Sigmoid colon (tissue), 7 donors: ENCODE results near the gene ATP2B2. TPM values are rescaled to one million over a fixed set of nuclear protein-coding genes. Genes with fewer than 3 reads are reported as not detected.

Source experiments
- DNase-seq: peaks from one replicate; pipeline ENCODE4 v3.0.0-alpha.2; 2019
- H3K27ac ChIP-seq, 4 donors: fragments of 200-600 bp; sonication (generic); one replicate each; pipeline ENCODE4 v1.5.1; 2016 to 2019; ENCODE audit warnings: mild to moderate bottlenecking in 1 of 4
- H3K27me3 ChIP-seq, 3 donors: fragments of 200-600 bp; sonication (generic); one replicate each; pipeline ENCODE4 v1.5.1; 2019; ENCODE audit warnings: mild to moderate bottlenecking in 1 of 3
- H3K36me3 ChIP-seq, 4 donors: fragments of 200-600 bp; sonication (generic); one replicate each; pipeline ENCODE4 v1.5.1; 2016 to 2019
- H3K4me1 ChIP-seq, 4 donors: fragments of 200-600 bp; sonication (generic); one replicate each; pipeline ENCODE4 v1.5.1; 2017 to 2019
- H3K4me3 ChIP-seq, 4 donors: fragments of 200-600 bp; sonication (generic); one replicate each; pipeline ENCODE4 v1.5.1; 2017 to 2019; ENCODE audit warnings: mild to moderate bottlenecking in 2 of 4, moderate library complexity in 1 of 4
- H3K9me3 ChIP-seq, 4 donors: fragments of 200-600 bp in 3 of 4; sonication (generic) in 3 of 4; one replicate each; pipeline versions ENCODE4 v1.5.1 to v1.6.1; 2013 to 2019
- EP300 ChIP-seq, 4 donors: sonication (generic); formaldehyde crosslinking; IDR thresholded peaks; one replicate each; pipeline ENCODE4 v1.6.1; 2017; ENCODE audit warnings: antibody characterized with exemption in 4 of 4
- POLR2A ChIP-seq, 2 donors: fragments of 450-650 bp; IDR thresholded peaks; one replicate each; pipeline ENCODE4 v1.6.1; 2016; ENCODE audit warnings: antibody characterized with exemption in 2 of 2, mild to moderate bottlenecking in 2 of 2, moderate library complexity in 2 of 2
- POLR2AphosphoS5 ChIP-seq, 4 donors: sonication (generic); formaldehyde crosslinking; IDR thresholded peaks; one replicate each; pipeline ENCODE4 v1.6.1; 2017; ENCODE audit warnings: antibody characterized with exemption in 4 of 4
- WGBS, 2 donors: extraction: QIAGEN DNeasy Blood & Tissue Kit; methylation state at CpG; one replicate each; pipeline ENCODE4 v1.1.7; 2013; 5-methylcytosine and 5-hydroxymethylcytosine counted together
- intact Hi-C: fragments of 100-400 bp; cut with DNase I; formaldehyde crosslinking; loops from one replicate; pipeline ENCODE4 v1.15.1; 2023
- polyA plus RNA-seq, 3 donors: library from polyadenylated mRNA; stranded (reverse); fragments of 200-250 nt; gene quantifications; one replicate each; pipeline ENCODE4 v1.2.3, GENCODE V29; 2013
- total RNA-seq, 4 donors: library from RNA; depleted of rRNA; stranded (reverse); fragments of >200 nt; gene quantifications; one replicate each; pipeline ENCODE4 v1.1.0, GENCODE V29; 2016
- TF ChIP-seq, protein P1 (sequence below), 4 experiments: fragments of 450-650 bp in 3 of 4; fragments of 200-600 bp in 1 of 4; IDR thresholded peaks; one replicate each; pipeline ENCODE4 v1.5.1; 2016 to 2019; ENCODE audit warnings: antibody characterized with exemption in 4 of 4, mild to moderate bottlenecking in 3 of 4, moderate library complexity in 2 of 4
- donor health status: healthy with polysubstance abuse.
- donor health status: Bipolar disorder and iron deficiency.
- donor health status: healthy.

ATP2B2 gene
- total and polyA plus RNA-seq, 7 donors: under 0.01 to 0.83 (median 0.23) TPM; not detected in 3

DNA sequence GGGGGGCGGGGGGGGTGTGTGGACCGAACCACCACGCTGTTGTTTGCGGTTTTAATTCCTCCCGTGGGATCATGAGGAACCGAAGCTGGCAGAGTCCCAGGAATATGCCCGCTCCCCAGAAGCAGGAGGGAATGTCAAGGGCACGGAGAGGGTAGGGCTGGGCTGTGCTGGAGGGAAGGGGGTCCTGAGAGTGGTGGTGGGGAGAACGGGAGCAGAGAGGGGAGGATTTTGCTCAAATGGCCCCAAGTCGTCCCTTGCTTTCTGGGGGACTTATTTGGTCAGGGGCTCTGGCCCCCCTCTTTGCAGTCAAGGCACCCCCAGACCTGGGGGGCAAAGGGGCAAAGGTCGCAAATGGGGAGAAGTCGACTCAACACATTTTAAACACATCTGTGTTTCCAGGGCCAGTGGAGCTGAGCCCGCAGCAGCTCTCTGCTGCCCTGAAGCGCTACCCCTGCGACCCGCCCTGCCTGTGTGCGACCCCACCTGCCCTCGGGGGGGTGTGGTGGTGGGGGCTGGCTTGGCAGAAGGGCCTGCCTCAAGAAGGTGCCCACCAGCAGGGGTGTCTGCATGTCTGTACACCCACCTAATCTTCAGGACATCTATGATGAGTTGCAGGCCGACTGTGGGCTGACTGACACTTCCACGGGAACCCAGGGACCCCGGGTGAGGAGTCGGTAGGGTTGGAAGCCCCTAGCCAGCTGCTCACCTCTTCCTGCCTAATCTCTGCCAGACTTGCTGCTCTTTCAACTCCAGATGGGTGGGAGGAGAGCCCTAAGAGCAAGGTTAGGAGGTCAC, 602 bp upstream of the ATP2B2 start:
- Histone ChIP-seq H3K27me3 (peaks cover 6 to 43% (median 31%) of the 10 kb centered on the region in 3 donors), H3K4me3 (peak overlapping the region in 3 of 4 donors; percentile 25 to 44 (median 27)), H3K36me3 (no peaks in the 10 kb centered on the region), H3K4me1 (peaks cover 0 to 13% (median 11%) of the 10 kb centered on the region in 4 donors), H3K27ac (no peak overlapping the region), H3K9me3 (no peaks in the 10 kb centered on the region)
- intact Hi-C loops: no loop called here
- DNase-seq: no peak
- TF ChIP-seq, protein P1, sequence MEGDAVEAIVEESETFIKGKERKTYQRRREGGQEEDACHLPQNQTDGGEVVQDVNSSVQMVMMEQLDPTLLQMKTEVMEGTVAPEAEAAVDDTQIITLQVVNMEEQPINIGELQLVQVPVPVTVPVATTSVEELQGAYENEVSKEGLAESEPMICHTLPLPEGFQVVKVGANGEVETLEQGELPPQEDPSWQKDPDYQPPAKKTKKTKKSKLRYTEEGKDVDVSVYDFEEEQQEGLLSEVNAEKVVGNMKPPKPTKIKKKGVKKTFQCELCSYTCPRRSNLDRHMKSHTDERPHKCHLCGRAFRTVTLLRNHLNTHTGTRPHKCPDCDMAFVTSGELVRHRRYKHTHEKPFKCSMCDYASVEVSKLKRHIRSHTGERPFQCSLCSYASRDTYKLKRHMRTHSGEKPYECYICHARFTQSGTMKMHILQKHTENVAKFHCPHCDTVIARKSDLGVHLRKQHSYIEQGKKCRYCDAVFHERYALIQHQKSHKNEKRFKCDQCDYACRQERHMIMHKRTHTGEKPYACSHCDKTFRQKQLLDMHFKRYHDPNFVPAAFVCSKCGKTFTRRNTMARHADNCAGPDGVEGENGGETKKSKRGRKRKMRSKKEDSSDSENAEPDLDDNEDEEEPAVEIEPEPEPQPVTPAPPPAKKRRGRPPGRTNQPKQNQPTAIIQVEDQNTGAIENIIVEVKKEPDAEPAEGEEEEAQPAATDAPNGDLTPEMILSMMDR (IDR thresholded peaks at IDR 0.05): no peak
- no peak for TF ChIP-seq EP300 (IDR thresholded peaks at IDR 0.05)
- no peak for TF ChIP-seq POLR2A (IDR thresholded peaks at IDR 0.05)
- TF ChIP-seq POLR2AphosphoS5 (IDR thresholded peaks at IDR 0.05): no peak
- 25 to 35% methylated on average over 22 of the region's 22 CpGs for WGBS, 2 donors

DNA sequence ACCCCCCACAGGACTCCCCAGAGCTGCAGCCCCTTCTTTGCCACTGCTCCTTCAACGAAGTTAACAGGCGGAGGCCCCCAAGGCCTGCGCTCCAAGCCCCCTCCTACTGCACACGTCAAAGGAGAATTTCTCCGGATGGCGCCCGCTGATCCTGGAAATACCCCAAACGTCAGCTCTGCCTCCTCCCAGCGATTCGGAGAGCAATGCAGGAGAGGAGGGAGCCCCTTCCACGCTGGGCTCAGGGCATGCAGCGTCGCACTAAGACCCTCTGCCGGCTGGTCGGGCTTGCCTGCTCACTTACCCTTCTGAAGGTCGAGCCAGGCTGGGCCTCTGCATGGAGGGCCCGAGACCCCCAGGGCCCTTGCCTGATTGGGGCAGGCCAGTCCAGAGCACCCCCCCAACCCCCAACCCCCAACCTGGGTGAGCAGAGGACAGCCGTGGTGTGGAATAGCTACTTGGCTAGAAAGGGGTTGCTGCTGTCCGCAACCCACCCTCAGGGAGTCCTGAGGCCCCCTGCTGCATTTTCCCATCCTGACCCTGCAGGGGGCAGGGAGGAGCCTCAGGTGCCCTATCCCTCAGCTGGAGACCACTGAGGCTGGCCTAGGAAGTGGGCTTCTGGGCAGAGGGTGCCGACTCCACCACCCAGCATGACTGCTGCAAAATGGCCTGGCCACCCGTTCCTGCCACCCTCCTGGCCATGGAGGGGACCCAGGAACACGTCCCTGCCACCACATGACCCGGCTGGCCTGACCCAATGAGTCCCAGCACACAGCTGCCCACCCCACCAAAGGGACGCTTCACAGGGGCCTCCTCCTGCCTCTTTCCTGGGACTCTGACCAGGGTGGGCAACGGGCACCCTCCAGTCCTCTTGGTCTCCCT, 976 bp downstream of the ATP2B2 start:
- no peaks in the 10 kb centered on the region for H3K36me3 ChIP-seq
- intact Hi-C loops: no loop called here
- no peaks in the 10 kb centered on the region for H3K9me3 ChIP-seq
- no peak overlapping the region for H3K4me3 ChIP-seq
- 61 to 64% methylated on average over 25 of the region's 25 CpGs for WGBS, 2 donors
- no peak overlapping the region for H3K27ac ChIP-seq
- H3K4me1 ChIP-seq: peaks cover 0 to 13% (median 11%) of the 10 kb centered on the region in 4 donors
- peaks cover 6 to 43% (median 31%) of the 10 kb centered on the region in 3 donors for H3K27me3 ChIP-seq
- TF ChIP-seq POLR2A (IDR thresholded peaks at IDR 0.05): no peak
- no peak for TF ChIP-seq EP300 (IDR thresholded peaks at IDR 0.05)
- TF ChIP-seq, protein P1 (IDR thresholded peaks at IDR 0.05): no peak
- TF ChIP-seq POLR2AphosphoS5 (IDR thresholded peaks at IDR 0.05): no peak
- no peak for DNase-seq

DNA sequence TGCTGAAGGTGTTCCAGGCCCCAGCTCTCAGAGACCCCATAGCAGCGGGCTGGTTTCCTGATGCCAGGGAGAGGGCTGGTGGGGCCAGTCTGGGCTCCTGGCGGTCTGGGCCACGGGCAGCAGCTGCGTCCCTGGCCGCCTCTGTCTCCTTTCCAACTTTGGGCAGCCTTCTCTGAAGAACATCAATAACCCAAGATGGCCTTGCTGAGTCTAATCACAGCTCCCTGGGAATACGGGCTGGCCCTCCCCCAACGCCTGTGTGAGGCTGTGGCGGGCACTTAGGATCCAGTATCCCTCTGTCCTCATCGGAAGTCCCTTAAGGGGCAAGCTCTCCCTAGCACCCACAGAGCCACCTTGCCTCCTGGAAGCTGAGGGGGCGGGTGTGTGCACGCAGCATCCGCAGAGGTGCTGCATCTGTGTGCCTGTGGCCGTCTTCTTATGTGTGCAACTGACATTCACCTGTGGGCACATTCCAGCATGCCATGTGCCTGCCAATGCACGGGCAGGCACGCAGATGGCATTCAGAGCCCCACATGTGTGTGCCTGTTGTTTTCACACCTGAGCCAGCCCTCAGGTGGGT, 2.1 kb downstream of the ATP2B2 start:
- no peak overlapping the region for H3K27ac ChIP-seq
- peaks cover 6 to 43% (median 31%) of the 10 kb centered on the region in 3 donors for H3K27me3 ChIP-seq
- WGBS, 2 donors: 65 to 82% methylated on average over 15 of the region's 15 CpGs
- TF ChIP-seq EP300 (IDR thresholded peaks at IDR 0.05): no peak
- no peak for TF ChIP-seq POLR2A (IDR thresholded peaks at IDR 0.05)
- TF ChIP-seq POLR2AphosphoS5 (IDR thresholded peaks at IDR 0.05): no peak
- TF ChIP-seq, protein P1 (IDR thresholded peaks at IDR 0.05): no peak
- DNase-seq: no peak
- intact Hi-C loops: no loop called here
- H3K4me1 ChIP-seq: peaks cover 0 to 13% (median 11%) of the 10 kb centered on the region in 4 donors
- H3K9me3 ChIP-seq: no peaks in the 10 kb centered on the region
- H3K4me3 ChIP-seq: no peak overlapping the region
- no peaks in the 10 kb centered on the region for H3K36me3 ChIP-seq

DNA sequence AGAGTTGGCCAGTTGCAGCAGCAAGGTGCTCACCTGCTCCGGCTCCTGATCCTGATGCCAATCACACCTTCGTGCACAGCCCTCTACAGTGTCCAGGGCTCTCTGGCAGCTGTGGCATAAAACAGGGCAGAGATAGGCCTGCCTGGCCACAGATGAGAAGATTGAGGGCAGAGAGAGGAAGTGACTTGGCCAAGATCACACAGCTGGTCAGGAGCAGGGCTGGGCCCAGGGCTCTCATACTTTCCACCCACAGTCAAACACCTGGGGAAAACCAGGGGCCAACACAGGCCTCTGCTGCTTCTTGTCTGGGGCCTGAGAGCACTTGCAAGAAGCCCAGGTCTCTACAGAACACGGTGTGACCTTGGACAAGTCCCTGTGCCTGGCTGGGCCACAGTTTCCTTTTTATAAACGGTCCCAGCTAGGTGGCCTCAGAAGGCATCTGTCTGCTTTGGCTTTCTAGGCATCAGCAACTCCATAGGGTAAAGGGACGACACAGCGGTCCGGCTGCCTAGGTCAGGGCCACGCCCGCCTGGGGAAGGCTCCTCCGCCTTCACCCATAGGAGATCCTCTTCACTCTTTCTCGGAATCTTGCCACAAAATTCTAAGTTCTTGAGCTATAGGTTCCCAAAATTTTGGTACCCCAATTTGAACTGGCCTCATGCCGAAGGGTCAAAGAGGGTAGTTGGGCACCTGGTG, 3.1 kb downstream of the ATP2B2 start:
- Histone ChIP-seq H3K9me3 (no peaks in the 10 kb centered on the region), H3K27ac (no peak overlapping the region), H3K36me3 (no peaks in the 10 kb centered on the region), H3K4me3 (no peak overlapping the region), H3K4me1 (peaks cover 0 to 13% (median 11%) of the 10 kb centered on the region in 4 donors), H3K27me3 (peaks cover 6 to 43% (median 31%) of the 10 kb centered on the region in 3 donors)
- 76 to 82% methylated on average over 12 of the region's 12 CpGs for WGBS, 2 donors
- intact Hi-C loops: no loop called here
- DNase-seq: no peak
- no peak for TF ChIP-seq EP300 (IDR thresholded peaks at IDR 0.05)
- TF ChIP-seq, protein P1 (IDR thresholded peaks at IDR 0.05): no peak
